HG03108 (cell line): ENCODE results near the gene LSG1.
A peak's percentile ranks its signal among the peaks of the same experiment; 100 is the strongest.

Source experiments
- ATAC-seq: cut with Tn5 transposase; IDR thresholded peaks from one replicate; pipeline ENCODE4 v1.9.1; 2021; ENCODE audit warnings: moderate library complexity; ENCODE audit not compliant: unreplicated experiment

Gene LSG1

GRCh38 chr3:194687638-194688199 is 15.7 kb upstream of the LSG1 start:
- ATAC-seq, result no peak

DNA sequence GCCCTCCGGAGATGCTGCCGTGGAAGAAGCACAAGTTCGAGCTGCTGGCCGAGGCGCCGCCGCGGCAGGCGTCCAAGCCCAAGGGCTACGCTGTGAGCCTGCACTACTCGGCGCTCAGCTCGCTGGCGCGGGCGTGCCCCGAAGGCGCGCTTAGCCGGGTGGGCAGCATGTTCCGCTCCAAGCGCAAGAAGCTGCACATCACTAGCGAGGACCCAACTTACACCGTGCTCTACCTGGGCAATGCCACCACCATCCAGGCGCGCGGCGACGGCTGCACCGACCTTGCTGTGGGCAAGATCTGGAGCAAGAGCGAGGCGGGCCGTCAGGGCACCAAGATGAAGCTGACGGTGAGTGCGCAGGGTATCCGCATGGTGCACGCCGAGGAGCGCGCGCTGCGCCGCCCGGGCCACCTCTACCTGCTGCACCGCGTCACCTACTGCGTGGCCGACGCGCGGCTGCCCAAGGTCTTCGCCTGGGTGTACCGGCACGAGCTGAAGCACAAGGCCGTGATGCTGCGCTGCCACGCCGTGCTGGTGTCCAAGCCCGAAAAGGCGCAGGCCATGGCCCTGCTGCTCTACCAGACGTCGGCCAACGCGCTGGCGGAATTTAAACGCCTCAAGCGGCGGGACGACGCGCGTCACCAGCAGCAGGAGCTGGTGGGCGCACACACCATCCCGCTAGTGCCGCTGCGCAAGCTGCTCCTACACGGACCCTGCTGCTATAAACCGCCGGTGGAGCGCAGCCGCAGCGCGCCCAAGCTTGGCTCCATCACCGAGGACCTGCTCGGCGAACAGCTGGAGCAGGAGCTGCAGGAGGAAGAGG is 15.0 kb upstream of the LSG1 start:
- ATAC-seq, result no peak

DNA sequence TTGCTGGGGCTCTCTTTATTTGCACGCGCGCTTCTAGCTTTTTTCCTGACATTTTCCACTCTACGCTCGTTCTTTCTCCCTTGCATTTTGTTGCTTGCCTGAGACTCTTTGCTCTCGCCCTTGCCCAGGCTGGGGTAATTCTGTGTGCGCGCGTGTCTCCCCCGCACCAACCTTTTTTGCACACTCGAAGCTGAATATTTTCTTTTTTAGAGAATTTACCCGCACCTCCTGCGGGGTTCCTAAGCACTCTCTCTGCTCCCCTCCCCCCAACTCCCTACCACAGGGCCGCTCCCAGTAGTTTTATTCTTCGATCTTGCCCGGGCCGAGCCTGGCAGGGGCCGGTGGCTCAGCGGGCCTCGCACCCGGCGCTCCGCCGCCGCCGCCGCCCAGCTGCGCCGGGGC is 14.4 kb upstream of the LSG1 start:
- ATAC-seq, result no peak

GRCh38 chr3:194685718-194686413 is 13.9 kb upstream of the LSG1 start, which contains the start of gene FAM43A:
FAM43A (plus strand) TSS chr3:194685883; CDS start chr3:194686827, 944 bp downstream.
- peak; percentile 36 for ATAC-seq

DNA sequence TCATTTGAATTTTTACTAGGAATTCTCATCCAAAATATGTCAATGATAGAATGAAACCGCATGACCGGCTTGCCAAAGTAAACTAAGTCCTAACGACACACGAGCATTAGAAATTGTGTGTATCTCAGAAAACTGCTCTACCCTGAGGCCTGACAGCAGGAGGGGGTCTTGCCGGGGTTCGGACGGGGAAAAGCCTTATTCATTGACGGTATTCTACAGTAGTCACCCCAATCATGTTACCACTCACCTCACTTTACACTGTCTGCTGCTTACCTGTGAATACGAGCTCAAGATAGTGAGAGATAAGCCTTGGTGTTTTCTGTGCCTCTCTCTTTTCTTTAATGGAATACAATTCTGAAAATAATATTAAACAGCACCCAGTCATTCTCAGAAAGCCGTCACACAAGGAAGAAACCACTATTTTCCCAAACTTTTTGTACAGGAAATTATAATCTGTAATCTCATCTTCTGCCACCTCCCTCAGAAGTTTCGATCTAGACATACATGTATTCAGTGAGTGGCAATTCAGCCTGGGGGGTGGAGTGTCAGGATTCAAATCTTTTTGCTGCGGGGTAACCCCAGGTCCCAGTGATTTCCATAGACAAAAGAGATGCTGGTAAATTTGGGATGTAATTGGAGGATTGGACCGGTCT is 13.2 kb upstream of the LSG1 start:
- ATAC-seq, result peak; percentile 5

DNA sequence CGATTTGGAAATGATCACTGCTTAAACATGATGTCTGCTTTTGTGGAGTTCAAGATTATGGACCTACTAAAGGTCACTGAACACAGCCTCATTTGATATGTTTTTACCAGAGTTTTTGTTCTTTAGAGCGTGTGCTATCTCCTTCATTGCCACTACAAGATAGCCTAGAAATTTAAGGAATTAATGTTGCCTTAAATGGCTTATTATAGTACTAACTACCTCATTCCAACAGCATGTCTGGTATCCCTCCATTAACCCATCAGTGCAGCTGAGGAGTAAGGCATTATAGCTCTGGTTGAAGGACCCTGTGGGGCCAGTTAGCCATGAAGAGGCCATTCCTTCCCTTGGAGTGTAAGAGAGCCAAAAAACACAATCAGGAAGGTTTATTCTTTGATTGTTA is 11.4 kb upstream of the LSG1 start:
- no peak for ATAC-seq

DNA sequence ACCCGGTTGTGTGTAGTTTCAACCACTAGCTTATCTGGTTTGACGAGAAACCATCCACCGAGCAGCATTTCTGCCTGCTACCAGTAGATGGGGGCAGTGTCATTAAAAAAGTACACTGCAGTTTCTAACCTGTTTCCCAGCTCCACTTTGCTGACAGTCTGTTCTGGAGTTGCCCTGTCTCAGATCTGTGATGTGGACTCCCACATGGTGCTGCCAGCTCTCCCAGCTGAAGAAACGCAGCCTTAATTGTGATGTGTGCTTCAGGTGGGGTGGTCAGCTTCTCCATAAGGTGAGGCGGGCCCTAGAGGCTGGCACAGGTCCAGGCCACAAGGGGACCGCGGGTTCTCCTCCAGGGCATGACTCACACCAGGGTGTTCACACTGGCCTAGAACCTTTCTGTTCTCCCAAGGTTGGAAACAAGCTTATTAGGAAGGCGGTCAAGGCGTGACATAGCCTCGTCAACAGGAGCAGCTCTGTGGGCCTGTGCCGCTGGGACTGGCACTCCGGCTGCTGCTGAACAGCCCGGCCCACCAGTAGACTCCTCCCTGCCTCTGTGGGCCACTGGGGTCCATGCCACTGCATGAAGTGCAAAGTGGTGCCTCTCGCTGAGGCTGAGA is 10.8 kb upstream of the LSG1 start:
- peak; percentile 38 for ATAC-seq

DNA sequence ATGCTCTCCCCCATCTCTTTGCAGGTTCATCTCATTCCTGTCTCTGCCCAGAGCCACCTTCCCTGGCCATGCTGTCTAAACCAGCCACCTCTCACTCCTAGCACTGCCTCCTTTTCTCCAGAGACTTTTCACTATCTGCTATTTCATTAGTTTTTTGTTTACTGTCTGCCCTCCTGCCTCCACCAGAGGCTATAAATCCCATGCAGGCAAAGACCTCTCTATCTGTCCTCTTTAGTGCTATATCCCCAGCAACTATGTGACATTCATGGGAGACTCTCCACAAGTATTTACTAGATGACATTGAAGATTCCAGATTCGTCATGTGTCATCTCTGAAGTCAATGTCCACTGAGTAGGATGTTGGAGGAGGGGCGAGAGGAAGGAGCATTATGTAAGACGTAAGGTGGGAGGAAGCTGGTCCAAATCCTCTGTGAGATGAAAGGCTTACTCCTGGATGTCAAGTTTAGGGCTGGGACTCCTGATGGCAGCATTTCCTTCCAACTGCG is 10.2 kb upstream of the LSG1 start:
- no peak for ATAC-seq

- ATAC-seq, result no peak
Measured at GRCh38 chr3:194680888-194681615, 9.1 kb upstream of the LSG1 start.

GRCh38 chr3:194676471-194676870 is 4.5 kb upstream of the LSG1 start:
- ATAC-seq, result no peak

DNA sequence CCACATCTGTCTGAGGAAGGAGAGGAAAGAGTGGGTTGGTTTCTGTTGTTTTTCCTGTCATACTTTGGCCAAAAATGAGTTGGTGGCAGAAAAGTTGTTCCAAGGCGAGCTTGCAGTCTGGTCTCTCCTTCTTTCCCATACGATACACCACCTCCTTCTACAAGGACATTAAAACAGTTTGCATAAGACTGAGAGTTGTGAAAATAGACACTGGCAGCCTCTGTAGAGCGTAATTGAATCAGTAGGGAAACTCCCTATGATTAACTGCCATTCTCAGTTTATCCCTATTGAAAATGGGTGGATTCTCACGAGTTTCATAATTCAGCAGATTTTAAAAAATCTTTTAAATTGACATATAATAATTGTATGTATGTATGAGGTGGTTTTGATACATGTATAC is 3.7 kb upstream of the LSG1 start:
- ATAC-seq, result no peak

DNA sequence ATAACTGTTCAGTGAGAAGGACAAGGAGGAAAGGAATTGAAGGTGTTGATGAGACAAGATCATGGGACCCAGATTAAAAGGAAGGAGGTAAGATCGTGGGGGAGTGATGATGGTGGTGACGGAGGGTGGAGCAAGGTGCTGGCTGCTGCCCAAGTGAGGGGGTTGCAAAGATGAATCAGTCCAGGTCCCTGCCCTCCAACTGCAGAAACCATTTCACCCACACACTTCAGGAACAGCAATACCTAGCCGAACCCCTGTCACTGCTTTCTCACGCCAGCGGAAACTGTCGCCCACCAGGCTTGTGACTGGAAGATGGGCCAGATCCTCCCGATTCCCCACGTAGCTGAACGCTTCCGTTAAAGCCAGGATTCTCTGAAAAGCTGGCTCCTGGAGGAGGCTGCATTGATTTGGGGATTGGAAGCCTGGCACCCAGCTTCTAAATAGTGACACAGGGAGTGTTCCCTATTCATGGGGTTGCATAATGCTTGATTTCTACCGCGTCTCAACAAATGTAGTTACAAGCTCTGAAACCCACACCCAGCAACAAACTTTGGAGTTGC is 3.2 kb upstream of the LSG1 start:
- no peak for ATAC-seq

DNA sequence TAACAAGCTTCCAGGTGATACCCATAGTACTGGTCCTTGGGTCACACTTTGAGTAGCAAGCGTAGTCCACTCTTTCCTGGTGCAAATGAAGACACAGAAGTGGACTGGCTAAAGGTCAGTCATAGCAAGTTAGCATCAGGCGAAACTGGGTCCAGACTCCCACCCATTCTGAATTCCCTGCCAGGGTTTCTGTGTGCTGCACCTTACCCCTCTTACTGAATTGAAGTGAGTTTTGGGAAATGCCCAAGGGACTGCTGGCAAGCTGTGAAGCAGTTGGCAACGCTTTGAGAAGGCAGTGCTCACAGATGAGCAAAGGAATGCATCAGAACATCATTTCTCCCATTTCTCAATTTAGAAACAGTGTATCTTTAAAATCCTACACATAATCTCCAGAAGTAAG is 1.8 kb upstream of the LSG1 start:
- no peak for ATAC-seq

GRCh38 chr3:194672876-194673275 is 885 bp upstream of the LSG1 start:
- no peak for ATAC-seq

DNA sequence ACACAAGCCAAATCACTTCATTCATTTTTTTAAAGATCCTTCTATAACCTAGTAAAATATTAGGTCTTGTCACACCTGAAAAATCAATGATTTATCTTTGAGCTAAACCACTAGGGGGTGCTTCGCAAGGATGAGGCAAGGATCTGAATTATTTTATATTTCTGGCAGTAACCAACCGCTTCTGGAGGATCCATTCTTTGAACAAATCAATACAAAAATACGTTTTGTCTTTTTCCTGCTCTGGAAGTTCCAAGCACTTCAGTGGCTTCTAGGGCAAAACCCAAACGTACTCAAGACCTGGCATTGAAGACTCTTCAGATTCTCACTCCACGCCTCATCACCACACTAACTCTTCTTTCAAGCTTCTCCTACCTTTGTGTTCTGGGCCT is 486 bp downstream of the LSG1 start:
- ATAC-seq, result no peak

DNA sequence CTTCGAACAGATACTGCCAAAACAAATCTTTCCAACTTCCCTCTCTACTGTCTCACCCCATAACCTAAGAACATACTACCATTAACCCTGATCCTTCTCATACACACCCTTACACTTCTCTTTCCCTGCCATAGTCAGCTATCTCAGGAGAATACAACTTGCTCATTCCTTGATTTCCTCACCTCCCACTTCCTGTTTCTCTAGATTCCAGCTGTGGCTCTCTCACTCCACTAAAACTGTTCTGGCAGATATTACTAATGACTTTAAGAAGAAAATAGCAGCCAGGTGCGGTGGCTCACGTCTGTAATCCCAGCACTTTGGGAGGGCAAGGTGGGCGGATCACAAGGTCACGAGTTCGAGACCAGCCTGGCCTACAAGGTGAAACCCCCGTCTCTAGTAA is 4.6 kb downstream of the LSG1 start:
- ATAC-seq, result no peak

DNA sequence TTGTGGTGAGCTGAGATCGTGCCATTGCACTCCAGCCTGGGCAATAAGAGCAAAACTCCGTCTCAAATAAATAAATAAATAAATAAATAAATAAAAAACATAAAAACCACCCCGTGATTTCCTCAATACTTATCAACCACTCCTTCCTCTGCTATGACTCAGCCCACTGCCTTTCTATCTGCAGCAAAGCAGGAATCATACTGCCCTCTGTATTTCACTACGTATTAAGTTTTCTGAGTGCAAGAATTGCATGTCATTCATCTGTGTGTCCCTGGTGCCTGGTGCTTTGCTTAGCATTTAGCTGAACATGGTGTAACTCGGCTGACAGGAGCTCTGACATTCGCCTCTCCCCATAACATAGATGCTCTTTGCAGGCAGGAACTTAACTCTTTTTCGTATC is 7.1 kb downstream of the LSG1 start:
- ATAC-seq, result no peak

- ATAC-seq, result no peak
Measured at GRCh38 chr3:194661946-194662345, 10.0 kb downstream of the LSG1 start.

DNA sequence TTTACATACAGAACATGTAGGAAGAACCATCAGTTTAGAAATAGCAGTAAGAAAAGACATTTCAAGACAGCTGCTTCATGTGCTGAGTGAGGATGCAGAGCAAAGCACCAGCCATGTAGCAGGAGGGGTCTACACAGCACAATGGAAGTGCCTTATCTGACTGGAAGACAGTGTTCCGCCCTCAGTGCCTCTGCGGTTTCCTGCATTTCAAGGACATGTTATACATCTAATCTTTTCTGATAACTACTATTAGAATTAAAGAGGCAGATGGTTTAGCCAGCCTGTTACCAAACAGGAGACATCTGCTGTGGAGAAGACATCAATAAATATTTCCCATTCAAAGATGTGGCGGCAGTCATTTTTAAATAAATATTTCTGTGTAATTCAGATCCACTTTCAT is 10.6 kb downstream of the LSG1 start:
- ATAC-seq, result no peak

DNA sequence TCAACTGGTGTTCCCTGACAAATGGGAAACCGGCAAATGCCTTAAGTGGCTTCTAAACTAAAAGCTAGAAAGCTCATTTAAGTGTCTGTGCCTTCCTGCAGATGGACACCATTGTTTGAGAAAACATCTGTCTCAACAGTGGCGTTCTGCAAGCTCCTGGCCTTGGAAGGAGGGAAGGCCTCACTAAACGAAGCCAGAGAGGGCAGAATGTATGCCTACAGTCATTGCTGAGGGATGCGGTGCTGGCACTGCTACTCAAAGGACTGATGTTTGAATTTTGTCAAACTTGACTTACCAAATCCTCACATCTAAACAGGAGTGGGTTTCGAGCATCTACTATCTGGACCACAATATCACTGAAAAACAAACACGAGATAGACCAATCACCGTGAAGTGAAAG is 12.2 kb downstream of the LSG1 start:
- ATAC-seq, result no peak
